A549 (cell line): ENCODE measurements around the gene MYO15A. TPM values are rescaled to one million over a fixed set of nuclear protein-coding genes. Genes with fewer than 3 reads are reported as not detected.

Source experiments
- ATAC-seq, 2 experiments: fragments of 200-7000 bp in 1 of 2; fragments of >200 bp in 1 of 2; cut with Nextera tagmentation in 1 of 2; cut with Tn5 transposase in 1 of 2; 3 replicates each; pipeline versions ENCODE4 v1.8.0 to v1.9.1; 2018 to 2020; ENCODE audit warnings: mild to moderate bottlenecking in 1 of 2, moderate library complexity in 1 of 2
- CTCF ChIA-PET: fragments of 300-600 bp; sonication (Branson Sonifier 250); formaldehyde crosslinking; extraction: SDS; loops from one replicate; lab custom pipeline; 2021; ENCODE audit warnings: antibody characterized with exemption, inconsistent platforms; lab: Yijun Ruan, JAX
- POLR2A ChIA-PET: fragments of 350-600 bp; formaldehyde crosslinking; extraction: SDS; loops from one replicate; lab custom pipeline; 2021; ENCODE audit warnings: antibody characterized with exemption, inconsistent platforms; lab: Yijun Ruan, JAX
- DNase-seq, 2 experiments: peaks; one replicate each; pipeline versions ENCODE4 v3.0.0 to v3.0.0-alpha.2; 2011 to 2016; ENCODE audit warnings: low read depth in 1 of 2, low spot score in 1 of 2
- FAIRE-seq: peaks from 2 replicates; lab custom pipeline; 2011; peaks lifted over from hg19 to GRCh38; lab: Jason Lieb, UNC
- H3K27ac ChIP-seq, 2 experiments: fragments of >200 bp; sonication (Bioruptor Twin); formaldehyde crosslinking; 3 replicates each; pipeline ENCODE4 v1.5.1; 2016 to 2017
- H3K4me1 ChIP-seq: fragments of >200 bp; sonication (Bioruptor Twin); formaldehyde crosslinking; 3 replicates; pipeline ENCODE4 v1.6.1; 2016
- H3K4me2 ChIP-seq: fragments of >200 bp; sonication (Bioruptor Twin); formaldehyde crosslinking; 3 replicates; pipeline ENCODE4 v1.6.1; 2016
- H3K4me3 ChIP-seq: fragments of >200 bp; sonication (Bioruptor Twin); formaldehyde crosslinking; 3 replicates; pipeline ENCODE4 v1.5.1; 2016
- H3K9me3 ChIP-seq: fragments of >200 bp; sonication (Bioruptor Twin); formaldehyde crosslinking; 3 replicates; pipeline ENCODE4 v1.6.1; 2016
- BHLHE40 ChIP-seq: IDR thresholded peaks from 2 replicates; pipeline ENCODE4 v1.6.1; 2012; ENCODE audit warnings: low read depth, low read length, inconsistent platforms
- CHD4 ChIP-seq: fragments of 200-600 bp; sonication (generic); IDR thresholded peaks from 2 replicates; pipeline ENCODE4 v1.6.1; 2016; ENCODE audit warnings: antibody characterized with exemption, mild to moderate bottlenecking, borderline replicate concordance
- EHF ChIP-seq: fragments of 250-450 bp; sonication (Bioruptor Pico); IDR thresholded peaks from 2 replicates; pipeline ENCODE4 v1.5.0; 2020; ENCODE audit warnings: mild to moderate bottlenecking
- EP300 ChIP-seq, 2 experiments: fragments of >200 bp; sonication (Bioruptor Twin); formaldehyde crosslinking; IDR thresholded peaks; 2 replicates in 1 of 2; 3 replicates in 1 of 2; pipeline ENCODE4 v1.6.1; 2016 to 2017
- ESRRA ChIP-seq: fragments of 150-350 bp; IDR thresholded peaks from 2 replicates; pipeline ENCODE4 v1.6.1; 2014; ENCODE audit warnings: mild to moderate bottlenecking, low read length, borderline replicate concordance
- FOSL2 ChIP-seq, 2 experiments: fragments of 450-650 bp in 1 of 2; fragments of >200 bp in 1 of 2; sonication (Bioruptor Twin) in 1 of 2; formaldehyde crosslinking; IDR thresholded peaks; 2 replicates each; pipeline versions ENCODE4 v1.5.0 to v1.6.1; 2016 to 2020; ENCODE audit warnings: mild to moderate bottlenecking in 1 of 2, moderate library complexity in 1 of 2
- GATA3 ChIP-seq: IDR thresholded peaks from 2 replicates; pipeline ENCODE4 v1.6.1; 2012; ENCODE audit warnings: borderline replicate concordance
- HDAC2 ChIP-seq: fragments of 200-600 bp; sonication (generic); IDR thresholded peaks from 2 replicates; pipeline ENCODE4 v1.6.1; 2016
- HOXB13 ChIP-seq: fragments of 250-450 bp; sonication (Bioruptor Pico); IDR thresholded peaks from 2 replicates; pipeline ENCODE4 v1.5.0; 2020; ENCODE audit warnings: low read depth, mild to moderate bottlenecking, moderate library complexity
- HOXB5 ChIP-seq: fragments of 250-450 bp; sonication (Bioruptor Pico); IDR thresholded peaks from 2 replicates; pipeline ENCODE4 v1.5.0; 2020; ENCODE audit warnings: mild to moderate bottlenecking, moderate library complexity
- JUN ChIP-seq, 2 experiments: fragments of >200 bp; sonication (Bioruptor Twin); formaldehyde crosslinking; IDR thresholded peaks; 2 replicates in 1 of 2; 3 replicates in 1 of 2; pipeline ENCODE4 v1.6.1; 2016 to 2017
- MAZ ChIP-seq: fragments of 150-350 bp; IDR thresholded peaks from 2 replicates; pipeline ENCODE4 v1.6.1; 2014; ENCODE audit warnings: antibody characterized with exemption, low read depth, low read length, borderline replicate concordance
- MYC ChIP-seq: IDR thresholded peaks from 2 replicates; pipeline ENCODE4 v1.6.1; 2012; ENCODE audit warnings: mild to moderate bottlenecking, inconsistent platforms, low read length, improper control_type of control experiment, borderline replicate concordance
- NR3C1 ChIP-seq: fragments of >200 bp; sonication (Bioruptor Twin); formaldehyde crosslinking; IDR thresholded peaks from 3 replicates; pipeline ENCODE4 v1.6.1; 2017
- POLR2A ChIP-seq: IDR thresholded peaks from 2 replicates; pipeline ENCODE4 v1.6.1; 2012; ENCODE audit warnings: mild to moderate bottlenecking, low read length
- RAD21 ChIP-seq, 2 experiments: fragments of >200 bp in 1 of 2; sonication (Bioruptor Twin) in 1 of 2; formaldehyde crosslinking in 1 of 2; IDR thresholded peaks in 1 of 2; conservative IDR thresholded peaks in 1 of 2; 2 replicates in 1 of 2; 3 replicates in 1 of 2; pipeline ENCODE4 v1.6.1; 2012 to 2018; ENCODE audit warnings: inconsistent platforms in 1 of 2
- ZC3H11A ChIP-seq: fragments of 450-650 bp; IDR thresholded peaks from 2 replicates; pipeline ENCODE4 v1.6.1; 2014; ENCODE audit warnings: antibody characterized with exemption, mild to moderate bottlenecking
- WGBS: methylation state at CpG from one replicate; pipeline ENCODE4 v1.1.6; 2017; ENCODE audit errors: missing lambda C conversion rate; 5-methylcytosine and 5-hydroxymethylcytosine counted together
- polyA plus RNA-seq, 4 experiments: library from polyadenylated mRNA; depleted of rRNA in 3 of 4; stranded (reverse); fragments of >200 nt; fragmentation: RNase III in 1 of 4; extraction: RNeasy Plus Mini Kit Qiagen cat#74134 plus additional on column Dnase treatment in 1 of 4; gene quantifications; 2 replicates in 3 of 4; 3 replicates in 1 of 4; pipeline ENCODE4 v1.2.3, GENCODE V29; 2011 to 2017
- TF ChIP-seq, protein P1 (sequence below): IDR thresholded peaks from 2 replicates; pipeline ENCODE4 v1.6.1; 2012
- TF ChIP-seq, protein P2 (sequence below): IDR thresholded peaks from 2 replicates; pipeline ENCODE4 v1.6.1; 2012; ENCODE audit warnings: low read depth, borderline replicate concordance
- TF ChIP-seq, protein P3 (sequence below): fragments of >200 bp; sonication (Bioruptor Twin); formaldehyde crosslinking; IDR thresholded peaks from 3 replicates; pipeline ENCODE4 v1.6.1; 2016
- TF ChIP-seq, protein P4 (sequence below): fragments of 250-450 bp; sonication (Bioruptor Pico); IDR thresholded peaks from 2 replicates; pipeline ENCODE4 v1.5.0; 2021; ENCODE audit warnings: mild to moderate bottlenecking, moderate library complexity, borderline replicate concordance
- TF ChIP-seq, protein P5 (sequence below): fragments of 450-650 bp; IDR thresholded peaks from 2 replicates; pipeline ENCODE4 v1.6.1; 2014; ENCODE audit warnings: antibody characterized with exemption
- TF ChIP-seq, protein P6 (sequence below): IDR thresholded peaks from 2 replicates; pipeline ENCODE4 v1.6.1; 2012

The MYO15A gene
- polyA plus RNA-seq, 2 of the 4 experiments (the other 2 are of a cell fraction), result 0.22 to 0.26 TPM

DNA sequence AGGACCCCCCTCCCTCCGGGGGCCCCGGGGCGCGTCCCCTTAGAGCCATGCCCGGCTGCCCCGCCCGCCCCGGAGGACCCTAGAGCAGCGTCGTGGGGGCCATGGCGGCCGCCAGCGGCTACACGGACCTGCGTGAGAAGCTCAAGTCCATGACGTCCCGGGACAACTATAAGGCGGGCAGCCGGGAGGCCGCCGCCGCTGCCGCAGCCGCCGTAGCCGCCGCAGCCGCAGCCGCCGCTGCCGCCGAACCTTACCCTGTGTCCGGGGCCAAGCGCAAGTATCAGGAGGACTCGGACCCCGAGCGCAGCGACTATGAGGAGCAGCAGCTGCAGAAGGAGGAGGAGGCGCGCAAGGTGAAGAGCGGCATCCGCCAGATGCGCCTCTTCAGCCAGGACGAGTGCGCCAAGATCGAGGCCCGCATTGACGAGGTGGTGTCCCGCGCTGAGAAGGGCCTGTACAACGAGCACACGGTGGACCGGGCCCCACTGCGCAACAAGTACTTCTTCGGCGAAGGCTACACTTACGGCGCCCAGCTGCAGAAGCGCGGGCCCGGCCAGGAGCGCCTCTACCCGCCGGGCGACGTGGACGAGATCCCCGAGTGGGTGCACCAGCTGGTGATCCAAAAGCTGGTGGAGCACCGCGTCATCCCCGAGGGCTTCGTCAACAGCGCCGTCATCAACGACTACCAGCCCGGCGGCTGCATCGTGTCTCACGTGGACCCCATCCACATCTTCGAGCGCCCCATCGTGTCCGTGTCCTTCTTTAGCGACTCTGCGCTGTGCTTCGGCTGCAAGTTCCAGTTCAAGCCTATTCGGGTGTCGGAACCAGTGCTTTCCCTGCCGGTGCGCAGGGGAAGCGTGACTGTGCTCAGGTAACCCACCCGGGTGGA is 75.8 kb downstream of the MYO15A start:
- peaks cover 46% of the 10 kb centered on the region for H3K4me1 ChIP-seq
- H3K27ac ChIP-seq, result peak overlapping the region; percentile 93 to 96
- DNase-seq (peak in 1 of 2 experiments; percentile 56), FAIRE-seq (no peak), ATAC-seq (peak; percentile 7 to 15; a peak in 5 of 6 replicates)
- H3K4me3 ChIP-seq, result peak overlapping the region; percentile 73
- ChIA-PET CTCF (interaction anchor here (0.6 to 5.8 kb wide), 8 partner anchors 12 to 64 kb away, joined by 3 to 40 read pairs (median 8); no protein-coding TSS in a partner anchor), POLR2A (interaction anchor here (1.0 to 2.7 kb wide), 9 partner anchors 8 to 130 kb away, joined by 3 to 22 read pairs (median 5); partner anchors contain the start of gene TOP3A)
- H3K9me3 ChIP-seq, result no peaks in the 10 kb centered on the region
- TF ChIP-seq POLR2A (peak; percentile 5; the same call in 1 of the 2 replicates), ESRRA (no peak), FOSL2 (IDR thresholded peaks at IDR 0.05) (no peak), FOSL2 (CRISPR knock-in tag; IDR thresholded peaks at IDR 0.05) (0 out of 2 replicates have a peak, but pooled peaks have one; percentile 8), BHLHE40 (no peak), JUN (IDR thresholded peaks at IDR 0.05) (0 out of 5 replicates have a peak, but pooled peaks of 1 of the 2 experiments have one; percentile 4), CHD4 (no peak)
- TF ChIP-seq, protein P1, sequence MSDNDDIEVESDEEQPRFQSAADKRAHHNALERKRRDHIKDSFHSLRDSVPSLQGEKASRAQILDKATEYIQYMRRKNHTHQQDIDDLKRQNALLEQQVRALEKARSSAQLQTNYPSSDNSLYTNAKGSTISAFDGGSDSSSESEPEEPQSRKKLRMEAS, result peak; percentile 70
- TF ChIP-seq, protein P2, sequence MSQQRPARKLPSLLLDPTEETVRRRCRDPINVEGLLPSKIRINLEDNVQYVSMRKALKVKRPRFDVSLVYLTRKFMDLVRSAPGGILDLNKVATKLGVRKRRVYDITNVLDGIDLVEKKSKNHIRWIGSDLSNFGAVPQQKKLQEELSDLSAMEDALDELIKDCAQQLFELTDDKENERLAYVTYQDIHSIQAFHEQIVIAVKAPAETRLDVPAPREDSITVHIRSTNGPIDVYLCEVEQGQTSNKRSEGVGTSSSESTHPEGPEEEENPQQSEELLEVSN, result peak; percentile 82
- TF ChIP-seq, protein P3, sequence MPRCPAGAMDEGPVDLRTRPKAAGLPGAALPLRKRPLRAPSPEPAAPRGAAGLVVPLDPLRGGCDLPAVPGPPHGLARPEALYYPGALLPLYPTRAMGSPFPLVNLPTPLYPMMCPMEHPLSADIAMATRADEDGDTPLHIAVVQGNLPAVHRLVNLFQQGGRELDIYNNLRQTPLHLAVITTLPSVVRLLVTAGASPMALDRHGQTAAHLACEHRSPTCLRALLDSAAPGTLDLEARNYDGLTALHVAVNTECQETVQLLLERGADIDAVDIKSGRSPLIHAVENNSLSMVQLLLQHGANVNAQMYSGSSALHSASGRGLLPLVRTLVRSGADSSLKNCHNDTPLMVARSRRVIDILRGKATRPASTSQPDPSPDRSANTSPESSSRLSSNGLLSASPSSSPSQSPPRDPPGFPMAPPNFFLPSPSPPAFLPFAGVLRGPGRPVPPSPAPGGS, result peak; percentile 7; the same call in 1 of the 3 replicates
- TF ChIP-seq, protein P4, sequence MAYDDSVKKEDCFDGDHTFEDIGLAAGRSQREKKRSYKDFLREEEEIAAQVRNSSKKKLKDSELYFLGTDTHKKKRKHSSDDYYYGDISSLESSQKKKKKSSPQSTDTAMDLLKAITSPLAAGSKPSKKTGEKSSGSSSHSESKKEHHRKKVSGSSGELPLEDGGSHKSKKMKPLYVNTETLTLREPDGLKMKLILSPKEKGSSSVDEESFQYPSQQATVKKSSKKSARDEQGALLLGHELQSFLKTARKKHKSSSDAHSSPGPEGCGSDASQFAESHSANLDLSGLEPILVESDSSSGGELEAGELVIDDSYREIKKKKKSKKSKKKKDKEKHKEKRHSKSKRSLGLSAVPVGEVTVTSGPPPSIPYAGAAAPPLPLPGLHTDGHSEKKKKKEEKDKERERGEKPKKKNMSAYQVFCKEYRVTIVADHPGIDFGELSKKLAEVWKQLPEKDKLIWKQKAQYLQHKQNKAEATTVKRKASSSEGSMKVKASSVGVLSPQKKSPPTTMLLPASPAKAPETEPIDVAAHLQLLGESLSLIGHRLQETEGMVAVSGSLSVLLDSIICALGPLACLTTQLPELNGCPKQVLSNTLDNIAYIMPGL (CRISPR knock-in tag), result 0 out of 2 replicates have a peak, but pooled peaks have one; percentile 38
- peak overlapping the region; percentile 88 for H3K4me2 ChIP-seq
- WGBS, result 11% methylated on average over 51 of the region's 92 CpGs

DNA sequence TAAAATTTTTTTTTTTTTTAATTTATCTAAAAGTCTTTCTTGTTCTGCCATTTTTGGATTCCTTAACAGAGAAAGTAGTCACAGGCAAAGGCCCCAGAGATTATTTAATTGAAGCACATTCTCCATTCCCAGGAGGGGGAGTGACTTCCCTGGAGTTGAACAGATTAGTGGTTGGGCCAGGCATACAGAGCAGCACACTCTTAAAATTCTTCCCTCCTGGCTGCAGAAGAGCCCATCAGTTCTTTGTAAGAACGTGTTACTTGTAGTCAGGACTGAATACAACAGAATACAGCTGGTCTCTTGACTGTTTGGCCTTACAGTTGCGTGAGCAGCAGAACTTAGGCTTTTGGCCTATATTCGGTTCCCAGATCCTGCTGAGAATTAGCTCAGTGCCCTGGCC is 76.8 kb downstream of the MYO15A start:
- H3K4me2 ChIP-seq, result peak overlapping the region; percentile 88
- TF ChIP-seq, protein P5, sequence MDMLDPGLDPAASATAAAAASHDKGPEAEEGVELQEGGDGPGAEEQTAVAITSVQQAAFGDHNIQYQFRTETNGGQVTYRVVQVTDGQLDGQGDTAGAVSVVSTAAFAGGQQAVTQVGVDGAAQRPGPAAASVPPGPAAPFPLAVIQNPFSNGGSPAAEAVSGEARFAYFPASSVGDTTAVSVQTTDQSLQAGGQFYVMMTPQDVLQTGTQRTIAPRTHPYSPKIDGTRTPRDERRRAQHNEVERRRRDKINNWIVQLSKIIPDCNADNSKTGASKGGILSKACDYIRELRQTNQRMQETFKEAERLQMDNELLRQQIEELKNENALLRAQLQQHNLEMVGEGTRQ, result no peak
- TF ChIP-seq JUN (IDR thresholded peaks at IDR 0.05), result no peak
- TF ChIP-seq, protein P6, sequence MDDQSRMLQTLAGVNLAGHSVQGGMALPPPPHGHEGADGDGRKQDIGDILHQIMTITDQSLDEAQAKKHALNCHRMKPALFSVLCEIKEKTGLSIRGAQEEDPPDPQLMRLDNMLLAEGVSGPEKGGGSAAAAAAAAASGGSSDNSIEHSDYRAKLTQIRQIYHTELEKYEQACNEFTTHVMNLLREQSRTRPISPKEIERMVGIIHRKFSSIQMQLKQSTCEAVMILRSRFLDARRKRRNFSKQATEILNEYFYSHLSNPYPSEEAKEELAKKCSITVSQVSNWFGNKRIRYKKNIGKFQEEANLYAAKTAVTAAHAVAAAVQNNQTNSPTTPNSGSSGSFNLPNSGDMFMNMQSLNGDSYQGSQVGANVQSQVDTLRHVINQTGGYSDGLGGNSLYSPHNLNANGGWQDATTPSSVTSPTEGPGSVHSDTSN, result no peak
- TF ChIP-seq EP300 (IDR thresholded peaks at IDR 0.05), result no peak
- no peak for TF ChIP-seq HOXB13 (CRISPR knock-in tag)
- TF ChIP-seq NR3C1, result no peak
- TF ChIP-seq HOXB5, result no peak
- TF ChIP-seq EHF, result no peak
- no peak for TF ChIP-seq MAZ
- no peak for TF ChIP-seq HDAC2
- TF ChIP-seq ZC3H11A, result no peak
- TF ChIP-seq MYC, result no peak
- no peak for TF ChIP-seq GATA3
- TF ChIP-seq, protein P4 (CRISPR knock-in tag), result no peak
- no peak for TF ChIP-seq RAD21 (conservative IDR thresholded peaks at IDR 0.05 in 1 of 2, IDR thresholded peaks at IDR 0.05 in 1 of 2)
- ChIA-PET CTCF (interaction anchor here (1.3 to 8.4 kb wide), 3 partner anchors 15 to 63 kb away, joined by 4 to 32 read pairs (median 5); no protein-coding TSS in a partner anchor), POLR2A (no interaction called here)
- ATAC-seq (no peak), FAIRE-seq (no peak), DNase-seq (no peak)
- H3K4me3 ChIP-seq, result peak overlapping the region; percentile 73
- peak overlapping the region in 1 of 2 experiments; percentile 96; a peak in 3 of 6 replicates for H3K27ac ChIP-seq
- no peaks in the 10 kb centered on the region for H3K9me3 ChIP-seq
- H3K4me1 ChIP-seq, result peaks cover 56% of the 10 kb centered on the region
- 64% methylated on average over 3 of the region's 3 CpGs for WGBS
